ENCODE measurements around the gene ZNF710. TPM values are rescaled to one million over a fixed set of nuclear protein-coding genes. Genes with fewer than 3 reads are reported as not detected.

The ZNF710 gene
- total and polyA plus RNA-seq, 2 of the 8 experiments (the other 6 are each of a cell fraction or from before 2014, with no cell fraction given): 10.5 to 24.0 TPM

DNA sequence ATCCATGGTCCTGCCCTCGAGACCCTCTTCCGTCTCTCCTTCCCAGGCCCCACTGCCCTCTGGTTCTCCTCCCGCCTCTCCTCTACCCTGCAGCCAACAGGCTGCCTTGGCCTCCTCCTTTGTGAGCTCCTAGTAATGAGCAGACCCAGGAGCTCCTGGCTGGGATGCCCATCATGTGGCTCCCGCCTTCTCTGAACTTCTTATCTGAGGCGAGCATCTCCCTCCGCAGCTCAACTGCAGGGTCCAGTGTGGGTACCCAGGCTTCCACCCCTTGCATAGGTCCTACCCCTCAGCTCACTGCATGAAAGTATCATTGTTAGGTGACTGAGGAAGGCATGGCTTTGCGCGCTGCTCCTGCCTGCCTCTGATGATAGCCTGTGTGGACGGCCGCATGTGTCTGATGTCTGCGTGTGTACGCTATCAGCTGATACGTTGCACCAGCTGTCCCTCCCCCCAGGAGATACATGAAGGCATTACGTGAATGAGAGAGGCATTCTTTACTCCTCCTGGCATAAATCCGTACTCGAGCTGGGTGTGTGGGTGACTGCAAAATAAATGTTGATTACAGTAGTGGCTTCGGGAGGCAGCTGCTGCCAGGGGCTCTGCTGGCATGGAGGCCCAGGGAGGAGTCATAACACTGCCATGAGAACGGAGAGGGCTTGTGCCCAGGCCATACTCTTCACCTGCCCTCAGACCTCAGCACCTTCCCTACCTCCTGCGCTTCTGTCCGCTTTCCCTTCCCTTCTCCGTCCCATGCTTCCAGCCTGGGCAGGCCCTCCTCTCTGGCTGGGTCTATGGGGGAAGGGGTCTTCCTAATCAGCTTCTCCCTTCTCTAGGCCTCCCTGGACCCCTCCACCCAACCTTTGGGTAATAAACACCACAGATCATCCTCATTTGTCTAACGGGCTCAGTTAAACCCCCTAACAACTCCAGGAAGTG, 48.8 kb downstream of the ZNF710 start (continued):
- TF ChIP-seq, protein P1, sequence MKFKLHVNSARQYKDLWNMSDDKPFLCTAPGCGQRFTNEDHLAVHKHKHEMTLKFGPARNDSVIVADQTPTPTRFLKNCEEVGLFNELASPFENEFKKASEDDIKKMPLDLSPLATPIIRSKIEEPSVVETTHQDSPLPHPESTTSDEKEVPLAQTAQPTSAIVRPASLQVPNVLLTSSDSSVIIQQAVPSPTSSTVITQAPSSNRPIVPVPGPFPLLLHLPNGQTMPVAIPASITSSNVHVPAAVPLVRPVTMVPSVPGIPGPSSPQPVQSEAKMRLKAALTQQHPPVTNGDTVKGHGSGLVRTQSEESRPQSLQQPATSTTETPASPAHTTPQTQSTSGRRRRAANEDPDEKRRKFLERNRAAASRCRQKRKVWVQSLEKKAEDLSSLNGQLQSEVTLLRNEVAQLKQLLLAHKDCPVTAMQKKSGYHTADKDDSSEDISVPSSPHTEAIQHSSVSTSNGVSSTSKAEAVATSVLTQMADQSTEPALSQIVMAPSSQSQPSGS (IDR thresholded peaks at IDR 0.05; ENCODE audit: low read length): no peak
- TF ChIP-seq HDAC2 (IDR thresholded peaks at IDR 0.05; ENCODE audit: borderline replicate concordance in 1 of 2, low read depth in 2 of 2, low read length in 2 of 2) (no peak), CBX8 (IDR thresholded peaks at IDR 0.05; ENCODE audit: borderline replicate concordance, low read depth, low read length) (no peak), CREB1 (IDR thresholded peaks at IDR 0.05) (no peak), KDM1A (IDR thresholded peaks at IDR 0.05; ENCODE audit: borderline replicate concordance, low read length) (no peak), SIN3A (conservative IDR thresholded peaks at IDR 0.05 in 1 of 2, IDR thresholded peaks at IDR 0.05 in 1 of 2; ENCODE audit: low read depth in 1 of 2, low read length in 2 of 2) (no peak)

Measured in H1 (cell line).